Aorta (tissue), 5 donors: ENCODE data around the gene CSAD. TPM values are rescaled to one million over a fixed set of nuclear protein-coding genes. Genes with fewer than 3 reads are reported as not detected.
A peak's percentile ranks its signal among the peaks of the same experiment; 100 is the strongest.
"Not testable (repeated sequence)": the region's sequence is repeated elsewhere in the genome, so short reads cannot be mapped to it uniquely, and the experiment has no call there.

Source experiments
- ATAC-seq: fragments of 200-7000 bp; cut with Tn5 transposase; one replicate; pipeline ENCODE4 v1.9.1; 2022; ENCODE audit warnings: moderate library complexity; ENCODE audit not compliant: low FRiP score
- DNase-seq, 2 donors: peaks; one replicate each; pipeline ENCODE4 v3.0.0-alpha.2; 2020
- H3K27ac ChIP-seq, 2 donors: one replicate each; pipeline ENCODE4 v1.5.1; 2013; ENCODE audit warnings: low read length in 2 of 2, mild to moderate bottlenecking in 2 of 2, moderate library complexity in 2 of 2, control low read depth in 1 of 2, inconsistent platforms in 1 of 2, low read depth in 1 of 2
- H3K27me3 ChIP-seq, 2 donors: one replicate each; pipeline ENCODE4 v1.6.1; 2013; ENCODE audit warnings: control low read depth in 1 of 2, low read length in 1 of 2, mild to moderate bottlenecking in 1 of 2, moderate library complexity in 1 of 2; ENCODE audit not compliant: insufficient read depth in 2 of 2, control insufficient read depth in 1 of 2
- H3K36me3 ChIP-seq, 2 donors: one replicate each; pipeline ENCODE4 v1.6.1; 2013; ENCODE audit warnings: control low read depth in 1 of 2, low read length in 1 of 2, mild to moderate bottlenecking in 1 of 2; ENCODE audit not compliant: insufficient read depth in 2 of 2, control insufficient read depth in 1 of 2
- H3K4me1 ChIP-seq, 2 donors: one replicate each; pipeline ENCODE4 v1.6.1; 2013; ENCODE audit warnings: low read length in 2 of 2, control low read depth in 1 of 2, mild to moderate bottlenecking in 1 of 2, moderate library complexity in 1 of 2; ENCODE audit not compliant: insufficient read depth in 2 of 2, control insufficient read depth in 1 of 2
- H3K4me3 ChIP-seq, 2 donors: one replicate each; pipeline ENCODE4 v1.5.1; 2013; ENCODE audit warnings: low read length in 2 of 2, control low read depth in 1 of 2, mild to moderate bottlenecking in 1 of 2
- H3K9me3 ChIP-seq: one replicate; pipeline ENCODE4 v1.6.1; 2013; ENCODE audit warnings: mild to moderate bottlenecking, low read length; ENCODE audit not compliant: control insufficient read depth
- WGBS, 2 donors: extraction: QIAGEN DNeasy Blood & Tissue Kit; methylation state at CpG; one replicate each; pipeline ENCODE4 v1.1.7; 2013; 5-methylcytosine and 5-hydroxymethylcytosine counted together
- intact Hi-C, 2 donors: fragments of 100-400 bp; cut with DNase I; formaldehyde crosslinking; loops; one replicate each; pipeline versions ENCODE4 v1.14.2 to v1.15.0; 2022
- polyA plus RNA-seq, 2 donors: library from polyadenylated mRNA; stranded (reverse); fragments of 200-250 nt; gene quantifications; one replicate each; pipeline ENCODE4 v1.2.3, GENCODE V29; 2013
- total RNA-seq, 2 donors: library from RNA; stranded (reverse); fragmentation: NEBNext Ultra II Directional; extraction: Animal tissue kit (Norgen Biotek cat#: 25700); gene quantifications; one replicate each; pipeline ENCODE4 v1.2.1, GENCODE V29; 2021
- donor health status: healthy with polysubstance abuse.
- donor health status: Bipolar disorder and iron deficiency.
- donor health status: DM: no; HTN: no; CAD: no.
- donor health status: DM: no; HTN: no; CAD: no.
- donor health status: DM: yes; HTN: yes; CAD: no.

Gene CSAD
- total and polyA plus RNA-seq, 4 donors: 5.0 to 118 (median 63.6) TPM

- H3K27ac ChIP-seq: no peak overlapping the region
- H3K9me3 ChIP-seq: no peaks in the 10 kb centered on the region
- 91 to 92% methylated on average over 11 of the region's 11 CpGs for WGBS, 2 donors
- intact Hi-C loops: no loop called here
- no peak overlapping the region for H3K4me3 ChIP-seq
- H3K36me3 ChIP-seq: peaks cover 0 to 7% of the 10 kb centered on the region in 2 donors
- no peaks in the 10 kb centered on the region for H3K4me1 ChIP-seq
- ATAC-seq (no peak), DNase-seq (peak in 1 of 2 donors; percentile 65)
- no peaks in the 10 kb centered on the region for H3K27me3 ChIP-seq
Observed at GRCh38 chr12:53172352-53172751, 8.4 kb downstream of the CSAD start.

GRCh38 chr12:53171725-53172329 lies 8.9 kb downstream of the CSAD start:
- WGBS, 2 donors: 76 to 78% methylated on average over 10 of the region's 10 CpGs
- Histone ChIP-seq H3K27ac (no peak overlapping the region), H3K36me3 (peaks cover 2 to 7% of the 10 kb centered on the region in 2 donors), H3K27me3 (no peaks in the 10 kb centered on the region), H3K4me3 (no peak overlapping the region), H3K9me3 (no peaks in the 10 kb centered on the region), H3K4me1 (no peaks in the 10 kb centered on the region)
- intact Hi-C loops: no loop called here
- ATAC-seq: no peak
- peak in 1 of 2 donors; percentile 40 for DNase-seq

- no peaks in the 10 kb centered on the region for H3K9me3 ChIP-seq
- 87 to 90% methylated on average over 14 of the region's 14 CpGs for WGBS, 2 donors
- ATAC-seq (no peak), DNase-seq (peak in 1 of 2 donors; percentile 51)
- no peaks in the 10 kb centered on the region for H3K27me3 ChIP-seq
- H3K27ac ChIP-seq: no peak overlapping the region
- intact Hi-C loops: no loop called here
- no peak overlapping the region for H3K4me3 ChIP-seq
- no peaks in the 10 kb centered on the region for H3K4me1 ChIP-seq
- H3K36me3 ChIP-seq: peaks cover 4 to 7% of the 10 kb centered on the region in 2 donors
Observed at GRCh38 chr12:53170876-53171724, 9.6 kb downstream of the CSAD start.

- Histone ChIP-seq H3K9me3 (no peaks in the 10 kb centered on the region), H3K27me3 (no peaks in the 10 kb centered on the region), H3K36me3 (peaks cover 4 to 7% of the 10 kb centered on the region in 2 donors), H3K4me3 (no peak overlapping the region), H3K27ac (no peak overlapping the region), H3K4me1 (no peaks in the 10 kb centered on the region)
- 89 to 91% methylated on average over 8 of the region's 8 CpGs for WGBS, 2 donors
- ATAC-seq: no peak
- intact Hi-C loops: no loop called here
- peak in 1 of 2 donors; percentile 62 for DNase-seq
Observed at GRCh38 chr12:53170215-53170614, 10.5 kb downstream of the CSAD start.

GRCh38 chr12:53169644-53170043 lies 11.1 kb downstream of the CSAD start:
- no peak overlapping the region for H3K4me3 ChIP-seq
- 93 to 95% methylated on average over 7 of the region's 7 CpGs for WGBS, 2 donors
- H3K4me1 ChIP-seq: no peaks in the 10 kb centered on the region
- H3K9me3 ChIP-seq: no peaks in the 10 kb centered on the region
- intact Hi-C loops: no loop called here
- H3K27me3 ChIP-seq: no peaks in the 10 kb centered on the region
- no peak for ATAC-seq
- DNase-seq: peak in 1 of 2 donors; percentile 27
- H3K27ac ChIP-seq: no peak overlapping the region
- peaks cover 4 to 7% of the 10 kb centered on the region in 2 donors for H3K36me3 ChIP-seq

GRCh38 chr12:53166837-53167236 lies 13.9 kb downstream of the CSAD start:
- intact Hi-C loops: no loop called here
- H3K9me3 ChIP-seq: no peaks in the 10 kb centered on the region
- H3K4me1 ChIP-seq: no peaks in the 10 kb centered on the region
- H3K4me3 ChIP-seq: no peak overlapping the region
- DNase-seq (no peak), ATAC-seq (no peak)
- peaks cover 3 to 4% of the 10 kb centered on the region in 2 donors for H3K36me3 ChIP-seq
- no peaks in the 10 kb centered on the region for H3K27me3 ChIP-seq
- H3K27ac ChIP-seq: no peak overlapping the region

- H3K4me1 ChIP-seq, H3K9me3 ChIP-seq, H3K27me3 ChIP-seq, H3K27ac ChIP-seq, intact Hi-C loops, H3K36me3 ChIP-seq, ATAC-seq, H3K4me3 ChIP-seq, DNase-seq: not testable (repeated sequence)
- WGBS, 2 donors: 97 to 98% methylated on average over 2 of the region's 2 CpGs
Observed at GRCh38 chr12:53163008-53163407, 17.7 kb downstream of the CSAD start.

- 92 to 93% methylated on average over 8 of the region's 8 CpGs for WGBS, 2 donors
- H3K27ac ChIP-seq: no peak overlapping the region
- H3K36me3 ChIP-seq: no peaks in the 10 kb centered on the region
- DNase-seq: no peak
- no peaks in the 10 kb centered on the region for H3K27me3 ChIP-seq
- H3K4me1 ChIP-seq: no peaks in the 10 kb centered on the region
- no peak for ATAC-seq
- intact Hi-C loops: no loop called here
- H3K9me3 ChIP-seq: no peaks in the 10 kb centered on the region
- H3K4me3 ChIP-seq: no peak overlapping the region
Observed at GRCh38 chr12:53161119-53161911, 19.4 kb downstream of the CSAD start.
